ENCODE data around the gene STX19.

GRCh38 chr3:94015025-94015424, 13.4 kb downstream of the STX19 start:
- TF ChIP-seq CTCF (IDR thresholded peaks at IDR 0.05; ENCODE audit: low read length) (no peak), EZH2 (IDR thresholded peaks at IDR 0.05; ENCODE audit: borderline replicate concordance, low read length) (no peak)
